Lower leg skin (tissue), 3 donors: ENCODE data around the gene PFDN2.

Experiments
- CTCF ChIP-seq, 3 donors: fragments of 450-650 bp; IDR thresholded peaks; one replicate each; pipeline ENCODE4 v1.5.1; 2016; ENCODE audit warnings: antibody characterized with exemption in 3 of 3, mild to moderate bottlenecking in 3 of 3, moderate library complexity in 2 of 3
- POLR2A ChIP-seq, 2 donors: fragments of 450-650 bp; IDR thresholded peaks; one replicate each; pipeline ENCODE4 v1.6.1; 2016 to 2017; ENCODE audit warnings: antibody characterized with exemption in 2 of 2, mild to moderate bottlenecking in 1 of 2, moderate library complexity in 1 of 2

DNA sequence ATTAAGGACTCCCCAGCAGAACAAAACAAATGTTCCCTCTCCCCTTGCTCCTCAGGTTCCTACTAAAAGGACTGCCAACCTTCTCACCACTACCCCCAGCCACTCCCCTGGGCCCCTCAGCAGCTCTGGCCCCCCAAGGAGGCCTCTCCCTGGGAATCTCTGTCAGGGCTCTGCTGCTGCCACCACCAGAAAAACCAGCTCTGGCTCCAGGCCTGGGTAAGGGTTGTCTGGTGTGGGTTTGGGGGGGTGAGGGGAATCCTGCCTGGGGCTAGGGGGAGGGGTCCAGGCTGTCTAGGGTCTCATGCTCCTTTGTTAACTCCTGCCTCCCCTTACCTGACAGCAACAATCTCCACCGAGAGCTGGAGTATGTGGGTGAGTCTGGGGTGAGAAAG is 33.2 kb downstream of the PFDN2 start:
- TF ChIP-seq CTCF (IDR thresholded peaks at IDR 0.05) = no peak
- no peak for TF ChIP-seq POLR2A (IDR thresholded peaks at IDR 0.05)
